HG02981 (cell line): Measurements from ENCODE around the gene CNTN5.
"Not testable (repeated sequence)": the region's sequence is repeated elsewhere in the genome, so short reads cannot be mapped to it uniquely, and the experiment has no call there.

Experiments used
- ATAC-seq: cut with Tn5 transposase; IDR thresholded peaks from one replicate; pipeline ENCODE4 v1.9.1; 2021; ENCODE audit warnings: mild to moderate bottlenecking, moderate library complexity; ENCODE audit not compliant: unreplicated experiment

CNTN5 gene

DNA sequence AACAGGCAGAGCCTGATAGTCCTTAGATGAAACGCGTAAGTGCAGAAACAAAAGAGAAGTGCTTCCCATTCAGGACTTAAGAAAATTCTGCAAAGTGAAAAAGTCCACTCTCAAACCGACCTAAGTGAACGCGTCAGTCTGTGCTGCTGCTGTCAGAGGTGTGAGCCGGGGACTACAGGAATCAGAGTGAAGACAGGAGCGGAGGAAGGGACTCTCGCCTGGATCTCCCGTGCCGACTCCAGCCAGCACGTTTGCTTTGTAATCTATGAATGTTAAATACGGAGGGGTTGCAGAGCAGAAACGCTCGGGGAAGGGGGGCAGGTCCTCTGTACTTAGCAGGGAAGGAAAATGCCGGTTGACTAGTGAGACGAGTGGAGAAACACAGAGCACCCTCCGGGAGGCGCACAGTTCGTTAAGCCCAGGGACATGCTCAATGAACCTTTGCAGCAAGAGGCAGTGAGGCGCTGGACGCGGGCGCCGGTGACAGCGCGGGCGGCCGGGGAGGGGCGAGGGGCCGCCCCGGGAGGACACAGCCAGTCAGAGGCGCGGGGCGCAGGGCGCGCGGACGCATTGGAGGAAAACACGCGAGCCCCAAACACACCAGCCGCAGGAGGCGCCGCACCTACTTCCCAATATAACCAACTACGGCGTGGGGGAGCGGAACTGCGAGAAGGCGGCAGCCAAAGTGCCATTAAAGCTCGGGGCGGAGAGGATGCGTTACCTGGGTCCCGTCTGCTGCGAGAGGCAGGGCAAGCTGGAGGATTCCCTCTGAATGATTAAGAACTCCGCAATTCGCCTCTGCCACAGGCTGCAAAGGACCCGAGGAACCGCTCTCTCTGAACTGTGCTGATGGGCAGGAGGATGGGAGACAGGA is at the start of gene CNTN5:
Gene CNTN5, plus strand, starts transcription at position 598 of the 874 bp plus-strand sequence.
- peak; percentile 46 for ATAC-seq

DNA sequence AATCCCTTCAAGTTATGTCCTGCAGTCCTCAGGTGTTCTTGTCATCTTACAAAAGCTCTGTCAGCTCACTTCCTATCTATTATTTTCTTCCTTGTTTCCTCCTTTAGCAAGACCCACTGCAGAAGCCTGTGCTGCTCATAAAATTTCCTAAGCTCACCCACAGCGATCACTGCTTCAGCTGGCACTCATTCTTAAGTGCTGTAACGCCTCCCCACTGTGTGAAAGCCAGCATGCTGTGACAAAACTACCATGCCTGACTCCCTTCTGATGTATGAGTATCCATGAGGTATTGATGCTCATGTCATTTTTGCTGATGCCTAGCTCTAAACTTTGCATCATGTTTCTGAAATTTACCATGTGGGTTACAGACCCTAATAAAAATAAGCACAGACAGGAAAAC is 41.5 kb upstream of the CNTN5 start:
- ATAC-seq = no peak

- ATAC-seq = peak; percentile 60
Observed at GRCh38 chr11:99015634-99016454, 4.9 kb upstream of the CNTN5 start.

- ATAC-seq = no peak
Observed at GRCh38 chr11:99019696-99020095, 1.1 kb upstream of the CNTN5 start.

DNA sequence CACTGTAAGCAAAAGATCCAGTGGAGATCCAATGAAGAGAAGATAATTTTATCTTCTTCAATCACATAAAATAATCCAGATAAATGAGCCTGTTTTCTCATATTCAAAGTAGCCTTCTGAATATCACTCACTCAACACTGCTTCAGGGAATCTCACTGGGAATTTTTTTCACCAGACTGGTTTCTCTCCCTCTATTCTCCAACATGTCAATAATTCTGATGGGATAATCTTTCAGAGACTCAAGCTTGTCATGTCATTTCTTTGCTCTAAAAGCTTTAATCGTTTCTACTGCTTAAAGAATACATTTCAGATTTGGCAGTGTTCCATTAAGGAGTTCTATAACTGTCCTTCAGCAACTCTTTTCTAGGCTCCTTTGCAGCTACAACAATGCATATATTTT is 16.3 kb downstream of the CNTN5 start:
- ATAC-seq = no peak

GRCh38 chr11:99063331-99063730 is 42.6 kb downstream of the CNTN5 start:
- no peak for ATAC-seq

DNA sequence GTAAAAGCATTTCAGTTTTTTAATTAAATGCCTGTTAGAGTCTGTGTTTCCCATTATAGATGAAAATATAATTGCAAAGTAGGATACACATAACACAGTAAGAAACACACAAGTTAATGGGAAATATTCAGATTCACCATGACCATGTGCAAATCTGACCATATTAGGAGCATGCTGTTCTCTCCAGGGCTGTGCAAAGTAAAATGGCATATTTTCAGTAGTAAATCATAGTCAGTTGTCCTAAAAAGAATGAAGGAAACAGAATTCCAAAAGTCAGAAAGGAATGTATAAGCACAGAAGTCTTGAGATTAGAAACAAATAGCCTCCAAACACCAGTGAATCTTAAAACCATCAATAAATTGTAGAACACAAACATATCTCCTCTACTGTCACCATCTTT is 44.4 kb downstream of the CNTN5 start:
- no peak for ATAC-seq

- ATAC-seq = no peak
Observed at GRCh38 chr11:99066618-99067317, 46.0 kb downstream of the CNTN5 start.

GRCh38 chr11:99068832-99069231 is 48.1 kb downstream of the CNTN5 start:
- ATAC-seq = no peak

GRCh38 chr11:99069856-99070444 is 49.2 kb downstream of the CNTN5 start:
- ATAC-seq = peak; percentile 86

- no peak for ATAC-seq
Observed at GRCh38 chr11:99079576-99079975, 58.8 kb downstream of the CNTN5 start.

DNA sequence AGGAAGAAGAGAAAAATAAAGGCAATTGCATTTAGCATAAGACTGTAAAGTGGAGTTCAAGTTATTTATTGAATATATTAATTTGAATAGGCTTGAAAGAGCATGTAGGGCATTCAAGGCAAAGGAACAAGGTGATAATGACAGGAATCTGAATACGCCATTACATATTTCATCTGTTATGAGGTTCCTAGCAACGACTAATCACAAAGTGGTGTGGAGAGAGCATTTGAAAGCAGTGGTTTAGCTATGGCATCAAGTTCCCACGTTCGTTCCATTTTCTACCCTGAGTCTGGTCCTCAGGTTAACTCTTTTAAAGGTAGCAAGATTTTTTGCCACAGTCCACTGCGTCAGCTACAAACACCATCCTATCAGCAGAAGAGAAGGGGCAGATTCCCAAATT is 59.4 kb downstream of the CNTN5 start:
- no peak for ATAC-seq

DNA sequence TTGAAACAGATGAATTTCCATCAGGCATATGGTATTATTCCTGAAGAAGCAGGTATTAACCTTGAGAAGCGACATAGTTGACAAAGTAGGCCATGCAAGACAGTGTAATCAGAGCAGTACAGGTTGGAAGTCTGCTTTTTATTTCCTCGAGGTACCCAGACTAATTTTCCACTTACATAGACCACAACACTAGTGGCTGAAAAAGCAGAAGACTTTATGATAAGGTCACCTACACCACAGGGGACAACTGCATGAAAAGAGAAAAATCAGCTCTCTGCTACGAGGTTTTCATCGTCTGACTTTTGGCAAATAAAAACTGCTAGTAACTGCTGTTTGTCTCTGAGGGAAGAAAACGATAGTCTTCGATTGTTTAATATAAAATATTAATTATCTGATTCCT is 77.5 kb downstream of the CNTN5 start:
- no peak for ATAC-seq

DNA sequence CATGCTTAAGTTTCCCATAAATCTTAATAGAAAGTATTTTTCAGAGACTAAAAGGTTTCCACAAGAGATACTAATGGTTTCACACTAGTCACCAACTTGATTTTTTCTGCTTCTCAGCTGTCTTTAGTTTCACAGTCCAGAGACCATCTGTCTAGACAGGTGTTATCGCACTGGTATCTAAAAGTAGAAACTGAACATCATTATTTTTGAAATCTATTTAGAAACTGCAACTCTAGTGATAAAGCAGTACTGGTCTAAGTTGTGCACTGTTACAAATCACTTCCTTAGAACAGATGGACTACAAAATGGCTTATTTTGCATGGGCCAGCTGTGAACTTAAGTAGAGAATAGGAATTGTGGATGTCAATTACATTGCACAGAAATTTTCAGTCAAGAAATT is 78.0 kb downstream of the CNTN5 start:
- ATAC-seq = peak; percentile 79

GRCh38 chr11:99117603-99118002 is 96.9 kb downstream of the CNTN5 start:
- ATAC-seq = no peak

GRCh38 chr11:99133862-99134261 is 113.1 kb downstream of the CNTN5 start:
- ATAC-seq = not testable (repeated sequence)

GRCh38 chr11:99135508-99135907 is 114.8 kb downstream of the CNTN5 start:
- ATAC-seq = no peak

DNA sequence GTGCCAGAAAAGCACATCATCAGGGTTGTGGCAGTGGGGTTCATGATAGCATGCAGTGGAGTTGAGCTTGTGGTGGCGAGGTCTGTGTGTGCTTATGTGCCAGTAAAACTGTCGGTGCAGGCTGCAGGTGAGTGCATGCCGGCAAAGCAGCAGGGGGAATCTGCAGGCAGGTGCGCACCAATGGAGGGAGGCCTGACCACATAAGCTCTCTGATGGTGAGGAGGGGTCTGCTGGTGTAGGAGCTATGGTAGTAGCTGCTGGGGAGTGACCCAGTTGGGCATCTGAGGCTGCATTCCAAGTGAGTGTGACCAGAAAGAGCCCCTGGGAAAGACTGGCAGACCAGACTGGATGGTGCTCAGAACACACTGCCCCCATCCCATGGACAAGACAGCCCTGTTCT is 121.5 kb downstream of the CNTN5 start:
- ATAC-seq = no peak

GRCh38 chr11:99148352-99148751 is 127.6 kb downstream of the CNTN5 start:
- peak; percentile 50 for ATAC-seq

DNA sequence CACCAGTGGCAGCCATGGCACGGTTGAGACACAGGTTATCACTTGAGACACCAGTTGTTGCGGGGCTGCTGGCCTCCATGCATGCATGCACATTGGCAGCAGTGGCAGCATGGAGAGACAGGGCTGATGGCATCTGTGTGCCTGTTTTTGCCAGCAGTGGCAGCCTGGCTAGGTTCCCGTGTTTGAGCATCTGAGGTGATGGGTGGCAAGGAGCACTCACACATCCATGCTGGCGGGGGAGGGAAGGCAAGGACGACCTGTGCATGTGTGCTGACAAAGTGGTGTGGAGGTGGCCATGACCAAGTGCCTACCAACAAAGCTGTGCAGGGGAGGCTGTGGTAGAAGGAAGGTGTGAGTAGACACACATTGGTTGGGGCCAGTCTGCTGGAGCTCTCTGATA is 133.5 kb downstream of the CNTN5 start:
- no peak for ATAC-seq

- no peak for ATAC-seq
Observed at GRCh38 chr11:99160447-99160846, 139.7 kb downstream of the CNTN5 start.
